Measurements from ENCODE around the gene NCK2. TPM values are rescaled to one million over a fixed set of nuclear protein-coding genes. Genes with fewer than 3 reads are reported as not detected.

NCK2 gene
- total RNA-seq, 1 experiment from 2014 or later, result 49.2 TPM

DNA sequence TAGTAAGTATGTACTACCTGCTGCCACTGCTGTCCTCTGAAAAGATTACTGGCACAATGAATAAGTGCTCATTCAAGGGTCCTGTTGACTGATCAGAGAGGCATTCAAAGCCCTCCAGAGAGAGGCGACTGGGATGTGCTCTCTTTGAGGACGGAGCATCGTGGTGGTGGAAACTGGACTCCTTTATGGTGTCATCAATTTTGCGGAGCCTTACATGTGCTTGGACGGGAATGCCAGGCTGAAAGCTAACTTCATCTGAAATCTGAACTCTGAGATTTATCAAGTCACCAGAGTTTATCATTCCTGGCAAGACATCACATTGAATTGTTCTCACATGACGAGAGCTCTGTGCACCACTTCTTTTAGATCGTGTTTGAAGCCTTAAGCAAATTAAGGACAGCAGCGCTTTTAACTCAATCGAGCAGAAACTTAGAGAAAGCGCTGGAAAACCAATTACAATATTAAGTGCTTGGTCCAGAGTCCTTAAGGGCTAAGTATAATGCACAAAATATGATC, 138.3 kb downstream of the NCK2 start:
- no peak for DNase-seq
- Histone ChIP-seq H2BK12ac (ENCODE audit: insufficient read length, low read depth, low read length) (no peak overlapping the region), H4K8ac (replicated peaks; ENCODE audit: insufficient read length, low read depth, low read length) (no peak overlapping the region), H3K4ac (ENCODE audit: low read depth, low read length) (no peak overlapping the region), H4K20me1 (ENCODE audit: control insufficient read depth, insufficient read depth, insufficient read length) (no peaks in the 10 kb centered on the region), H3K27ac (ENCODE audit: insufficient read length, low read depth, low read length) (no peak overlapping the region), H2BK5ac (ENCODE audit: insufficient read length, low read length) (no peak overlapping the region), H3K27me3 (ENCODE audit: insufficient read depth, low read length) (no peaks in the 10 kb centered on the region), H3K56ac (ENCODE audit: insufficient read length, low read depth, low read length) (no peak overlapping the region), H2BK120ac (ENCODE audit: low read depth, low read length, poor library complexity, severe bottlenecking) (no peak overlapping the region), H3K4me2 (ENCODE audit: insufficient read depth, insufficient read length, low read length) (no peak overlapping the region), H3K4me1 (ENCODE audit: insufficient read depth, low read length) (no peaks in the 10 kb centered on the region), H3K23me2 (ENCODE audit: insufficient read length, low read depth, low read length, poor library complexity, severe bottlenecking) (no peaks in the 10 kb centered on the region), H2AK5ac (ENCODE audit: insufficient read length, low read length) (no peak overlapping the region), H2BK15ac (ENCODE audit: low read depth, low read length) (no peak overlapping the region), H3K9me3 (ENCODE audit: control insufficient read depth, low read depth, low read length) (no peaks in the 10 kb centered on the region), H4K5ac (ENCODE audit: insufficient read length, low read depth, low read length) (no peak overlapping the region), H3K23ac (ENCODE audit: insufficient read length, low read depth, low read length) (no peak overlapping the region), H3T11ph (ENCODE audit: low read length) (no peak overlapping the region), H3K14ac (ENCODE audit: insufficient read depth, low read length) (no peak overlapping the region), H3K9ac (ENCODE audit: extremely low read depth, insufficient read length, low read length) (no peak overlapping the region), H2AFZ (ENCODE audit: low read length) (no peak overlapping the region), H3K79me1 (ENCODE audit: insufficient read depth, low read depth, low read length, poor library complexity, severe bottlenecking) (no peaks in the 10 kb centered on the region), H3K18ac (ENCODE audit: insufficient read length, low read depth, low read length) (no peak overlapping the region), H4K91ac (ENCODE audit: insufficient read length, low read depth, low read length) (no peak overlapping the region), H3K79me2 (ENCODE audit: insufficient read depth, low read length) (peaks cover 6% of the 10 kb centered on the region; the same call in 1 of the 2 replicates), H2BK20ac (ENCODE audit: low read depth, low read length, poor library complexity, severe bottlenecking) (no peak overlapping the region)
- WGBS (ENCODE audit: extremely low coverage, insufficient read length, low lambda C conversion rate), result no CpG with 5 or more reads among the region's 10 CpGs
- H3K4me3 Mint-ChIP-seq, result no peak overlapping the region
- peaks cover 23 to 30% of the 10 kb centered on the region in 2 experiments for H3K4me1 Mint-ChIP-seq
- H3K9me3 Mint-ChIP-seq, result no peaks in the 10 kb centered on the region
- peaks cover under 1 to 30% (median 12%) of the 10 kb centered on the region in 3 experiments; a peak in 6 of 7 replicates for H3K36me3 Mint-ChIP-seq (ENCODE audit: insufficient read depth in 1 of 3, low read depth in 3 of 3)
- TF ChIP-seq, protein P1, sequence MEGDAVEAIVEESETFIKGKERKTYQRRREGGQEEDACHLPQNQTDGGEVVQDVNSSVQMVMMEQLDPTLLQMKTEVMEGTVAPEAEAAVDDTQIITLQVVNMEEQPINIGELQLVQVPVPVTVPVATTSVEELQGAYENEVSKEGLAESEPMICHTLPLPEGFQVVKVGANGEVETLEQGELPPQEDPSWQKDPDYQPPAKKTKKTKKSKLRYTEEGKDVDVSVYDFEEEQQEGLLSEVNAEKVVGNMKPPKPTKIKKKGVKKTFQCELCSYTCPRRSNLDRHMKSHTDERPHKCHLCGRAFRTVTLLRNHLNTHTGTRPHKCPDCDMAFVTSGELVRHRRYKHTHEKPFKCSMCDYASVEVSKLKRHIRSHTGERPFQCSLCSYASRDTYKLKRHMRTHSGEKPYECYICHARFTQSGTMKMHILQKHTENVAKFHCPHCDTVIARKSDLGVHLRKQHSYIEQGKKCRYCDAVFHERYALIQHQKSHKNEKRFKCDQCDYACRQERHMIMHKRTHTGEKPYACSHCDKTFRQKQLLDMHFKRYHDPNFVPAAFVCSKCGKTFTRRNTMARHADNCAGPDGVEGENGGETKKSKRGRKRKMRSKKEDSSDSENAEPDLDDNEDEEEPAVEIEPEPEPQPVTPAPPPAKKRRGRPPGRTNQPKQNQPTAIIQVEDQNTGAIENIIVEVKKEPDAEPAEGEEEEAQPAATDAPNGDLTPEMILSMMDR (conservative IDR thresholded peaks at IDR 0.05), result no peak
- no peaks in the 10 kb centered on the region for H3K27me3 Mint-ChIP-seq (ENCODE audit: low read depth)
- no peak overlapping the region for H3K27ac Mint-ChIP-seq
